AG10803 (cell line): ENCODE data around the gene ABCG1.

ENCODE experiments used
- DNase-seq: peaks from one replicate; pipeline ENCODE4 v3.0.0; 2010; ENCODE audit warnings: low read depth
- H3K4me3 ChIP-seq: 2 replicates; pipeline ENCODE4 v1.5.1; 2011; ENCODE audit warnings: mild to moderate bottlenecking, low read length, control low read depth
- CTCF ChIP-seq: conservative IDR thresholded peaks from 2 replicates; pipeline ENCODE4 v1.5.1; 2011; ENCODE audit warnings: mild to moderate bottlenecking, low read length, control low read depth, inconsistent platforms

The ABCG1 gene

GRCh38 chr21:42263591-42264131 lies 44.7 kb downstream of the ABCG1 start:
- no peak for TF ChIP-seq CTCF
- no peak for DNase-seq

GRCh38 chr21:42264245-42265195 lies 45.6 kb downstream of the ABCG1 start:
- no peak overlapping the region for H3K4me3 ChIP-seq
- no peak for TF ChIP-seq CTCF
- no peak for DNase-seq

More at GRCh38 chr21:42263591-42264131, 44.7 kb downstream of the ABCG1 start:
- H3K4me3 ChIP-seq = no peak overlapping the region

GRCh38 chr21:42265231-42265812 lies 46.4 kb downstream of the ABCG1 start:
- DNase-seq = no peak
- no peak overlapping the region for H3K4me3 ChIP-seq
- TF ChIP-seq CTCF = no peak

- TF ChIP-seq CTCF = no peak
- H3K4me3 ChIP-seq = no peak overlapping the region
- no peak for DNase-seq
These were observed 48.1 kb downstream of the ABCG1 start for GRCh38 chr21:42266971-42267556.

GRCh38 chr21:42269386-42269785 lies 50.4 kb downstream of the ABCG1 start:
- H3K4me3 ChIP-seq = no peak overlapping the region
- no peak for TF ChIP-seq CTCF
- no peak for DNase-seq

- no peak for DNase-seq
- TF ChIP-seq CTCF = no peak
- no peak overlapping the region for H3K4me3 ChIP-seq
These were observed 52.1 kb downstream of the ABCG1 start for GRCh38 chr21:42271065-42271464.
